NOMO-1 treated with dmso at 0.1 percent for 144 hours (cell line): ENCODE results near the gene TDRD9.
"Not testable (repeated sequence)": the region's sequence is repeated elsewhere in the genome, so short reads cannot be mapped to it uniquely, and the experiment has no call there.

Experiments
- DNase-seq: peaks from one replicate; lab custom pipeline; 2025; ENCODE audit not compliant: unreplicated experiment; lab: John Stamatoyannopoulos, UW

Gene TDRD9

GRCh38 chr14:103974575-103974974 is 46.3 kb downstream of the TDRD9 start:
- DNase-seq = no peak

- DNase-seq = not testable (repeated sequence)
Measured at GRCh38 chr14:103980623-103981238, 52.5 kb downstream of the TDRD9 start.

DNA sequence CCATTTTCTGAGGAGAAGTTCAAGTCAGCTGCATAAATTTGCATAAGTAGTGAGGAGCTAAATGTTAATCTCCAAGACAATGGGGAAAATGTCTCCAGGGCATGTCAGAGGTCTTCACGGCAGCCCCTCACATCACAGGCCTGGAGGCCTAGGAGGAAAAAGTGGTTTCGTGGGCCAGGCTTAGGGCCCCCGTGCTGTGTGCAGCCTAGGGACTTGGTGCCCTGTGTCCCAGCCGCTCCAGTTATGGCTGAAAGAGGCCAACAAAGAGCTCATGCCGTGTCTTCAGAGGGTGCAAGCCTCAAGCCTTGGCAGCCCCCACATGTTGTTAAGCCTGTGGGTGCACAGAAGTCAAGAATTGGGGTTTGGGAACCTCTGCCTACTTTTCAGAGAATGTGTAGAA is 55.9 kb downstream of the TDRD9 start:
- DNase-seq = no peak

DNA sequence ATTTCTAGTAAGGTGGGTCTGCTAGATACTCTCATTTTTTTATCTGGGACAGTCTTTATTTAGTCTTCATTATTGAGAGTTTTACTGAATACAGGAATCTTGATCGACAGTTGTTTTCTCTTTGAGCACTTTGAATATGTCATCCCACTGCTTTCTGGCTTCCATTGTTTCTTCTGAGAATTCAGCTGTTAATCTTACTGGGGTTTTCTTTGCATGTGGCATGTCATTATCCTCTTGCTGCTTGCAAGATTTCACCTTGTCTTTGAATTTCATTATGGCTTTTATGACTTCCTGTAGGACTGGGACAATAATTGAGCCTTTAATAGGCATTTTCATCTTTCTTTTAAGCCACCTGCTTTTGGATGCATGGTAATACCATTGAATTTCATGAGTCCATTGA is 60.8 kb downstream of the TDRD9 start:
- DNase-seq = no peak

DNA sequence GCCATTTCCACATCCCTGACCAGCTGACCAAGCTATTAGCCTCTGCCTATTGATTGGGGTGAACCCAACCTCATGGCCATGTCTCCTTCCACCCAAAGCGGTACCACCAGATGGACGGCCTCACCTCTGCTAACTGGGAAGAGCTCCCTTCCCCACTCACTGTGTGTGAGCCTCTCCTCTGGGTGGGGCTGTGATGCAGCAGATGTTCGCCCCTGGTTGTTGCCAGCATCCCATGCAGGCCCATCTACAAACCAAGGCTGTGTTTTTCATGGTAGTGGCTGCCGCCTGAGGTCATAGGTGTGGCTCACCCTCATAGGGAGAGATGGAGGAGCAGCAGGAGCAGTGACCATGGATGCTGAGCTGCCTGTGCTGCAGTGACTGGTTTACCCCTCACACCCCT is 61.7 kb downstream of the TDRD9 start:
- no peak for DNase-seq

DNA sequence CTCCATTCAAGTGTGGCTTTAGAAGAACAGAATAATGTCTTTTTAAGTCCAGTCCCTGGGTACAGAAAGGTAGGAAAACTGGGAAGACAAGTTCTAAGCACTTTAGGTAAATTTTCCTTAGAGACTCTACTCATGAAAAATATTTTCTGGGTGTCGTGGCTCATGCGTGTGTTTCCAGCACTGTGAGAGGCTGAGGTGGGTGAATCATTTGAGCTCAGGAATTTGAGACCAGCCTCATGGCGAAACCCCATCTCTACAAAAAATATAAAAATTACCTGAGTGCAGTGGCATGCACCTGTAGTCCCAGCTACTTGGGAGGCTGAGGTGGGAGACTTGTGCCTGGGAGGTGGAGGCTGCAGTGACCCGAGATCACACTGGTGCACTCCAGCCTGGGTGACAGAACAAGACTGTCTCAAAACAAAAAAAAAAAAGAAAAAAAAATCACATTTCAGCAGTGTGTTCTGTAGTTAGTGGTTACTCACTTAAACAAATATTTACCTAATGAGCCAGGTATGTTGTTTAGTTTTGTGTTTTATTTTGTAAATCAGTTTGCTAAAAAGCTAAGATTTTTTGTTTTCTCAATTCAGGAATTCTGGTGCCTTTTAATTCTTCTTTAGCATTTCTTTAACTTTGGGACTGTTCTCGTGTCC is 66.4 kb downstream of the TDRD9 start:
- DNase-seq = no peak

- DNase-seq = no peak
Measured at GRCh38 chr14:103995876-103996275, 67.6 kb downstream of the TDRD9 start.

GRCh38 chr14:103997391-103997790 is 69.1 kb downstream of the TDRD9 start:
- DNase-seq = no peak

GRCh38 chr14:103998027-103998426 is 69.8 kb downstream of the TDRD9 start:
- no peak for DNase-seq

GRCh38 chr14:103999795-104000440 is 71.7 kb downstream of the TDRD9 start:
- DNase-seq = no peak

GRCh38 chr14:104001003-104001402 is 72.7 kb downstream of the TDRD9 start:
- DNase-seq = no peak

- DNase-seq = no peak
Measured at GRCh38 chr14:104003616-104004015, 75.4 kb downstream of the TDRD9 start.

DNA sequence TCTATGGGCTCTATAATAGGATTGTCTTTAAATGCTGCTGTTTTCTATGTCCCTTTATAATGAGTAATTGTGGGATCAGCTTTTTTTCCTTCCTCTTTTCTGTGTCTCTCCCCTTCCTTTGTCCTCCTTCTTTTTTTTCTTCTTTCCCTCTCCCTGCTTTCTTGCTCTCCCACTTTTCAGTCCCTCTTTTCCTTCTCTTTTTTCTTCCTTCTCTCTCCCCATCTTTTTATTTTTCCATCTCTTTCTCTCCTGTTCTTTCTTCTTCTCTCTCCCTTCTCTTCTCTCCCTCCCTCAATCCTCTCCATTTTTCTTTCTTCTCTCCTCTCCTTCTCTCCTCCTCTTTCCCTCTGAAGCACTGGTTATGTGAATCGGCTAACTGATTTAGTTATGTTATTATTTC is 76.6 kb downstream of the TDRD9 start:
- no peak for DNase-seq

DNA sequence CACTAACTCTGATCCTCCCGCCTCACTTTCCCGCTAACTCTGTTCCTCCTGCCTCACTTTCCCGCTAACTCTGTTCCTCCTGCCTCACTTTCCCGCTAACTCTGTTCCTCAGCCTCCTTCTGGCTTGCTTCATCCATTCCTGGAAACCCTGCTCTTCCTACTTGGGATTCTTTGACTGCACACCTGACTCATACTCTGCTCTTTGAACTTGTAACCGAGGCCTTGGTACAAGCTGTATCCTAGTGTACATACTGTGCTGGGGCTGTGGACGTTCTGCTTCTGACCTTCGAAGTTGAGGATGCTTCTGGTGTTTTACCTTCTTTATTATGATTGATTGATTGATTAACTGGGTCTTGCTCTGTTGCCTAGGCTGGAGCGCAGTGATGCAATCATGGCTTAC is 77.2 kb downstream of the TDRD9 start:
- DNase-seq = no peak

DNA sequence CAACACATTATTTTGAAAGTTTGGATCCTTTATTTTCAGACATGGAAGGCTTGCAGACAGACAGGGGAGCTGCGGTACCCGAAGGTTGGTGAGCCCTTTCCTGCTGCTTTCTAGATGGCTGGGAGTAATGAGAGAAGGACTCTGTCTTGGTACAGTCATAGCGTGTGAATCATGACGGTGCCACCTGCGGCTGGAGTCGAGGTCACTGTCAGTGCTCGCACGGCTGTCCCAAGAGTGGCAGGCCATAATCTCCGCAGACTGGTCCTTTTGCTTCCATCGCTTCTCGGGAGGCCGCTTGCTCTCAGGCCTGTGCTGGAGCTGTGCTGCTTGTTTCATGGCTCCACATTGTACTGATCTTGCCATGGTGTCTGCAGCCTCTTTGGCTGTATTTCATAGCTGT is 78.9 kb downstream of the TDRD9 start:
- no peak for DNase-seq

- no peak for DNase-seq
Measured at GRCh38 chr14:104009297-104009696, 81.0 kb downstream of the TDRD9 start.

- no peak for DNase-seq
Measured at GRCh38 chr14:104011824-104012517, 83.7 kb downstream of the TDRD9 start.

- no peak for DNase-seq
Measured at GRCh38 chr14:104014764-104015163, 86.5 kb downstream of the TDRD9 start.

DNA sequence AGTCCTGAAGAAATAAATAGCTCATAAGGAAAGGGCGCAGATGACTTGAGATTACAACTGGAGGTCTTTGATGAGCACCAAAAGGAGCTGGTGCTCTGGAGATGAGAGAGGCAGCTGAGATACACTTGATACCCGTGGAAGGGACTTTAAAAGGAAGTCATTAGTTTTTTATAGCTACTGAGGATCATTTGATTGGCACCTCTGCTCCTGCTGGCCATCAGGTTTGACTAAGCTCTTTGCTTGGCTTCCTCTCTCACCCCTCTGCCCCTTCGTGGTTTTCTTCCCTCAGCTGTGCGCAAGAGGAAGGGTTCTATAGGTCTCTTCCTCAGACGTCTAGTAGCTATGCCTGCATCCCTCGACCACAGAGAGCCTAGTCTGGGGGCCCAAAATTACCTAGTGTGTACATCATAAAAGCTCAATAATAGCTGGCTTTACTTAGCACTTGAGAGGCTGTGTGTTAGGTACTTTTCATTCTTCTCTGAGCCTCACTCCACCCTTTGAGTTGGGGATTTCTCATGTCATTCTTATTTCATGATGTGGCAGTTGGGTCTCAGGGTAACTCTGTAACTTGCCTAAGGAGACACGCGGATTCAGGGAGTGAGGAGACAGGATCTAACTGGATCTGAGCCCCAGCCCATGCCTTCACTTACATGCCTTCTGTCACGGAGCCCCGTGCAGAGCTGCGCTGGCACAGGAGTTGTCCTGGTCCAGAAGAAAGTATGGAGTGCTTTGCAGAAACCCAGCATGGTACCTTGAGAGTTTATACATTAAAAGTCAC is 88.8 kb downstream of the TDRD9 start:
- DNase-seq = no peak

DNA sequence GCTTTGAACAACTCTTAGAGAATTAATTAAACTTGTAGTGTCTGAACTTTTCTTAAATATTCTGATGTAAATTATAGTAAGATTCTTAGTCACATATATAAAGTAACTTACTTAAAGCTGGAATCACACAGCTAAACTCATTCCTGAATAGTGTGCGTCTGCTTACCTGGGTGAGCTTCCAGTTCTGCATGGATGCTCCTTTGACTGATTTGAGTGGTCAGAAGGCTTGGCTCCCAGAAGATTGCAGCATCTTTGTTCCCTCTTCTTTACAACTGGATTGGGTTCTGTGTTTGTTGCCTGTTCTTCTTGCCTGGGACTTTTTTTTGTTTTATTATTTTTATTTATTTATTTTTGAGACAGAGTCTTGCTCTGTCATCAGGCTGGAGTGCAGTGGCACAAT is 90.8 kb downstream of the TDRD9 start:
- DNase-seq = no peak

DNA sequence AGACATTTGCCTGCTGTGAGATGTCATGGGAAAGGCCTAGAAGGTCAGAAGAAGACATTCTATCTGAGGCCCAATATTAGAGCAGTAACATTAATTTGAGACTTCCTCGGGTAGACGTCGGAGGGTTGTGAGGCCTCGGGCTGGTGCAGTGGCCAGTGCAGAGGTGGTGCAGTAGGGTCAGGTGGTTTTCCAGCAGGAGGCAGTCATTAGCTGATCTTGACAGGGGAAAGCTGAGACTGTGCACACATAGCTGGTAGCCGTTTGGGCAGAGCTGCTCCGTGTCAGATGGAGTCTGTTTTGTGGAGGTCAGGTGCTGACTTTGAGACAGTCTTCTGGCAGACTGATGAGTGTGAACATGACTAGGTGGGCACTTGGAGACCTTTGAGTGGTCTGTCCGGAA is 91.5 kb downstream of the TDRD9 start:
- DNase-seq = no peak
